Measurements from ENCODE around the gene GSTK1.
A peak's percentile ranks its signal among the peaks of the same experiment; 100 is the strongest.

GSTK1 gene

GRCh38 chr7:143286522-143286890 is 23.3 kb downstream of the GSTK1 start:
- Histone ChIP-seq H3K4me2 (ENCODE audit: low read length) (no peak overlapping the region), H3K27ac (ENCODE audit: low read depth, low read length) (no peak overlapping the region), H3K36me3 (ENCODE audit: control insufficient read depth, low read length) (peaks cover 37% of the 10 kb centered on the region), H3K27me3 (ENCODE audit: control insufficient read depth, low read length) (no peaks in the 10 kb centered on the region), H3K9me2 (replicated peaks; ENCODE audit: control insufficient read depth, low read length) (no peaks in the 10 kb centered on the region), H3F3A (ENCODE audit: control insufficient read depth, insufficient read depth) (no peaks in the 10 kb centered on the region), H3K4me3 (ENCODE audit: low read length) (no peak overlapping the region), H3K9me3 (ENCODE audit: control insufficient read depth, insufficient read depth, low read length) (peaks cover 7% of the 10 kb centered on the region), H3K4me1 (ENCODE audit: control insufficient read depth, low read length) (peaks cover 50% of the 10 kb centered on the region), H3K79me2 (ENCODE audit: control insufficient read depth, low read length) (peaks cover 33% of the 10 kb centered on the region), H4K20me1 (ENCODE audit: control insufficient read depth, insufficient read depth, low read depth, low read length) (peaks cover 22% of the 10 kb centered on the region)
- TF ChIP-seq CTCF (IDR thresholded peaks at IDR 0.05; ENCODE audit: low read depth, low read length, poor library complexity, severe bottlenecking) (no peak), EZH2phosphoT487 (IDR thresholded peaks at IDR 0.05; ENCODE audit: borderline replicate concordance, low read length) (no peak)

- H3K9me3 ChIP-seq (ENCODE audit: control insufficient read depth, insufficient read depth, low read length): peaks cover 7% of the 10 kb centered on the region
- H3K27ac ChIP-seq (ENCODE audit: low read depth, low read length): peak overlapping the region; percentile 27
- peaks cover 22% of the 10 kb centered on the region for H4K20me1 ChIP-seq (ENCODE audit: control insufficient read depth, insufficient read depth, low read depth, low read length)
- H3K4me2 ChIP-seq (ENCODE audit: low read length): peak overlapping the region; percentile 41
- H3K4me3 ChIP-seq (ENCODE audit: low read length): peak overlapping the region; percentile 46
- H3K36me3 ChIP-seq (ENCODE audit: control insufficient read depth, low read length): peaks cover 46% of the 10 kb centered on the region
- peaks cover 42% of the 10 kb centered on the region for H3K79me2 ChIP-seq (ENCODE audit: control insufficient read depth, low read length)
- peaks cover 55% of the 10 kb centered on the region for H3K4me1 ChIP-seq (ENCODE audit: control insufficient read depth, low read length)
- H3F3A ChIP-seq (ENCODE audit: control insufficient read depth, insufficient read depth): no peaks in the 10 kb centered on the region
- H3K27me3 ChIP-seq (ENCODE audit: control insufficient read depth, low read length): no peaks in the 10 kb centered on the region
- TF ChIP-seq EZH2phosphoT487 (IDR thresholded peaks at IDR 0.05; ENCODE audit: borderline replicate concordance, low read length): no peak
- no peak for TF ChIP-seq CTCF (IDR thresholded peaks at IDR 0.05; ENCODE audit: low read depth, low read length, poor library complexity, severe bottlenecking)
- H3K9me2 ChIP-seq (replicated peaks; ENCODE audit: control insufficient read depth, low read length): no peaks in the 10 kb centered on the region
Observed at GRCh38 chr7:143287339-143287934, 24.2 kb downstream of the GSTK1 start.

- Histone ChIP-seq H3K79me2 (ENCODE audit: control insufficient read depth, low read length) (peaks cover 46% of the 10 kb centered on the region), H3K36me3 (ENCODE audit: control insufficient read depth, low read length) (peaks cover 52% of the 10 kb centered on the region), H3K4me3 (ENCODE audit: low read length) (peak within 1 kb of the TSS; percentile 94), H3K9me2 (replicated peaks; ENCODE audit: control insufficient read depth, low read length) (no peaks in the 10 kb centered on the region), H4K20me1 (ENCODE audit: control insufficient read depth, insufficient read depth, low read depth, low read length) (peaks cover 22% of the 10 kb centered on the region), H3K4me1 (ENCODE audit: control insufficient read depth, low read length) (peaks cover 52% of the 10 kb centered on the region), H3K27me3 (ENCODE audit: control insufficient read depth, low read length) (no peaks in the 10 kb centered on the region), H3K4me2 (ENCODE audit: low read length) (peak within 1 kb of the TSS; percentile 83), H3K9me3 (ENCODE audit: control insufficient read depth, insufficient read depth, low read length) (peaks cover 7% of the 10 kb centered on the region), H3K27ac (ENCODE audit: low read depth, low read length) (peak within 1 kb of the TSS; percentile 64), H3F3A (ENCODE audit: control insufficient read depth, insufficient read depth) (no peaks in the 10 kb centered on the region)
- TF ChIP-seq CTCF (IDR thresholded peaks at IDR 0.05; ENCODE audit: low read depth, low read length, poor library complexity, severe bottlenecking) (no peak), EZH2phosphoT487 (IDR thresholded peaks at IDR 0.05; ENCODE audit: borderline replicate concordance, low read length) (no peak)
Observed at GRCh38 chr7:143287935-143288826, 24.9 kb downstream of the GSTK1 start, which contains the start of gene CASP2. TSS of gene CASP2 (plus strand) at chr7:143288351. CDS start at chr7:143288456, 105 bp downstream.
